K562 (cell line): ENCODE measurements around the gene CARD10. TPM values are rescaled to one million over a fixed set of nuclear protein-coding genes. Genes with fewer than 3 reads are reported as not detected.
A peak's percentile ranks its signal among the peaks of the same experiment; 100 is the strongest.

Source experiments
- ATAC-seq: fragments of 200-7000 bp; cut with Tn5 transposase; 3 replicates; pipeline ENCODE4 v1.9.1; 2020; ENCODE audit warnings: moderate library complexity
- BruUV-seq: library from RNA; stranded (reverse); fragments of 400-500 nt; replicated peaks from 2 replicates; lab custom pipeline; 2021; lab: Mats Ljungman, UMichigan
- CTCF ChIA-PET: fragments of 300-600 bp; formaldehyde crosslinking; extraction: SDS; loops from one replicate; lab custom pipeline; 2021; ENCODE audit warnings: low intra/inter-chr PET ratio; lab: Yijun Ruan, JAX
- POLR2A ChIA-PET: fragments of 300-600, 350-650 bp; sonication (Branson Sonifier 250); formaldehyde crosslinking; extraction: SDS; loops from one replicate; lab custom pipeline; 2021; ENCODE audit warnings: antibody characterized with exemption, inconsistent platforms; lab: Yijun Ruan, JAX
- DNase-seq, 4 experiments: peaks; one replicate each; pipeline versions ENCODE4 v3.0.0 to v3.0.0-alpha.2; 2011 to 2018; ENCODE audit warnings: low spot score in 3 of 4, mixed read lengths in 3 of 4; ENCODE audit errors: extremely low read depth in 1 of 4
- FAIRE-seq: peaks from 2 replicates; lab custom pipeline; 2011; peaks lifted over from hg19 to GRCh38; lab: Jason Lieb, UNC
- H2AFZ ChIP-seq: 2 replicates; pipeline ENCODE4 v1.6.0; 2011; ENCODE audit warnings: low read depth, low read length, control low read depth, inconsistent platforms
- H3K27ac ChIP-seq: fragments of 200-600 bp; 3 replicates; pipeline ENCODE4 v1.8.0; 2011; ENCODE audit warnings: low read depth, mild to moderate bottlenecking, control low read depth, inconsistent platforms, low read length, moderate library complexity, mixed read lengths; ENCODE audit errors: extremely low read depth
- H3K27me3 ChIP-seq, 2 experiments: fragments of 300-600 bp in 1 of 2; 2 replicates in 1 of 2; 3 replicates in 1 of 2; pipeline versions ENCODE4 v1.6.0 to v1.8.0; 2011; ENCODE audit warnings: inconsistent platforms in 2 of 2, low read length in 2 of 2, mild to moderate bottlenecking in 1 of 2, mixed read lengths in 1 of 2, moderate library complexity in 1 of 2; ENCODE audit not compliant: control insufficient read depth in 2 of 2, insufficient read depth in 2 of 2
- H3K36me3 ChIP-seq: fragments of 300-600 bp; 3 replicates; pipeline ENCODE4 v1.8.0; 2011; ENCODE audit warnings: mild to moderate bottlenecking, low read length, inconsistent platforms; ENCODE audit not compliant: control insufficient read depth, insufficient read depth
- H3K4me1 ChIP-seq, 2 experiments: fragments of 200-600 bp in 1 of 2; replicated peaks in 1 of 2; 2 replicates in 1 of 2; 3 replicates in 1 of 2; pipeline versions ENCODE4 v1.5.1 to v1.8.0; 2011; ENCODE audit warnings: inconsistent platforms in 2 of 2, low read length in 2 of 2, mild to moderate bottlenecking in 1 of 2, mixed read lengths in 1 of 2, moderate library complexity in 1 of 2; ENCODE audit not compliant: control insufficient read depth in 2 of 2, insufficient read depth in 2 of 2
- H3K4me2 ChIP-seq: 2 replicates; pipeline ENCODE4 v1.6.1; 2011; ENCODE audit warnings: low read length, control low read depth, inconsistent platforms, mixed read lengths; ENCODE audit not compliant: insufficient read depth
- H3K4me3 ChIP-seq: fragments of 200-600 bp; sonication (generic), shearing (Covaris generic); 2 replicates; pipeline ENCODE4 v1.5.1; 2016; ENCODE audit warnings: control low read depth, inconsistent platforms
- H3K79me2 ChIP-seq: fragments of 200-600 bp; 3 replicates; pipeline ENCODE4 v1.8.0; 2011; ENCODE audit warnings: low read length, inconsistent platforms; ENCODE audit not compliant: control insufficient read depth, insufficient read depth
- H3K9ac ChIP-seq, 2 experiments: 2 replicates each; pipeline versions ENCODE4 v1.6.0 to v1.6.1; 2011; ENCODE audit warnings: low read depth in 2 of 2, low read length in 2 of 2, control low read depth in 1 of 2, inconsistent platforms in 1 of 2, mild to moderate bottlenecking in 1 of 2, mixed read lengths in 1 of 2; ENCODE audit not compliant: insufficient read depth in 1 of 2
- H3K9me1 ChIP-seq: one replicate; pipeline ENCODE4 v1.6.0; 2011; ENCODE audit warnings: inconsistent platforms, mild to moderate bottlenecking, low read length, moderate library complexity; ENCODE audit not compliant: control insufficient read depth, insufficient read depth
- H3K9me3 ChIP-seq: replicated peaks from 2 replicates; pipeline ENCODE4 v1.5.1; 2011; ENCODE audit warnings: low read depth, low read length, inconsistent platforms; ENCODE audit not compliant: control insufficient read depth, insufficient read depth
- H4K20me1 ChIP-seq: replicated peaks from 2 replicates; pipeline ENCODE4 v1.6.1; 2011; ENCODE audit warnings: low read length, inconsistent platforms, mixed read lengths; ENCODE audit not compliant: control insufficient read depth, insufficient read depth
- ARID2 ChIP-seq: fragments of 450-650 bp; IDR thresholded peaks from 2 replicates; pipeline ENCODE4 v1.6.1; 2017; ENCODE audit warnings: antibody characterized with exemption, mild to moderate bottlenecking
- BMI1 ChIP-seq: fragments of 150-350 bp; IDR thresholded peaks from 2 replicates; pipeline ENCODE4 v1.6.1; 2014; ENCODE audit warnings: low read length
- CBFA2T2 ChIP-seq: fragments of 450-650 bp; conservative IDR thresholded peaks from 2 replicates; pipeline ENCODE4 v1.6.1; 2017; ENCODE audit warnings: mild to moderate bottlenecking
- CBFB ChIP-seq: sonication (generic); formaldehyde crosslinking; IDR thresholded peaks from 2 replicates; pipeline ENCODE4 v1.4.0; 2020; ENCODE audit warnings: mild to moderate bottlenecking, missing genetic modification reagents
- CSDE1 ChIP-seq, 2 experiments: fragments of 450-650 bp; IDR thresholded peaks; 2 replicates each; pipeline ENCODE4 v1.6.1; 2016; ENCODE audit warnings: mild to moderate bottlenecking in 1 of 2
- GATAD2B ChIP-seq: fragments of 450-650 bp; IDR thresholded peaks from 2 replicates; pipeline ENCODE4 v1.6.1; 2017; ENCODE audit warnings: mild to moderate bottlenecking, borderline replicate concordance
- MAZ ChIP-seq, 2 experiments: fragments of 450-650 bp in 1 of 2; sonication (generic) in 1 of 2; formaldehyde crosslinking; IDR thresholded peaks in 1 of 2; conservative IDR thresholded peaks in 1 of 2; 2 replicates each; pipeline versions ENCODE4 v1.4.0 to v1.5.0; 2020; ENCODE audit warnings: mild to moderate bottlenecking in 1 of 2, missing genetic modification reagents in 1 of 2
- NCOA4 ChIP-seq: fragments of 450-650 bp; IDR thresholded peaks from 2 replicates; pipeline ENCODE4 v1.6.1; 2018; ENCODE audit warnings: mild to moderate bottlenecking; ENCODE audit not compliant: partially characterized antibody
- NELFE ChIP-seq: IDR thresholded peaks from 2 replicates; pipeline ENCODE4 v1.6.1; 2011; ENCODE audit warnings: mild to moderate bottlenecking; ENCODE audit not compliant: insufficient read depth, insufficient read length
- NR2C1 ChIP-seq, 2 experiments: fragments of 450-650 bp; IDR thresholded peaks; 2 replicates each; pipeline ENCODE4 v1.6.1; 2017; ENCODE audit warnings: mild to moderate bottlenecking in 2 of 2, antibody characterized with exemption in 1 of 2, inconsistent platforms in 1 of 2, missing compliant biosample characterization in 1 of 2, missing genetic modification characterization in 1 of 2
- RBM22 ChIP-seq: fragments of 200-400 bp; formaldehyde crosslinking; IDR thresholded peaks from 2 replicates; pipeline ENCODE4 v1.6.1; 2018; ENCODE audit warnings: low read length, low read depth; ENCODE audit not compliant: poor library complexity, severe bottlenecking
- SREBF2 ChIP-seq: sonication (generic); formaldehyde crosslinking; IDR thresholded peaks from 2 replicates; pipeline ENCODE4 v1.4.0; 2020; ENCODE audit warnings: mild to moderate bottlenecking, missing genetic modification reagents
- ZC3H8 ChIP-seq: fragments of 450-650 bp; IDR thresholded peaks from 2 replicates; pipeline ENCODE4 v1.6.1; 2017
- ZFPM2 ChIP-seq: fragments of 250-450 bp; sonication (Bioruptor Pico); IDR thresholded peaks from 2 replicates; pipeline ENCODE4 v1.5.1; 2022; ENCODE audit warnings: mild to moderate bottlenecking
- WGBS: fragments of 100-300 bp; shearing (Covaris generic); methylation state at CpG from one replicate; pipeline ENCODE4 v1.1.6; 2016; ENCODE audit warnings: low coverage, mixed read lengths; ENCODE audit not compliant: insufficient coverage; ENCODE audit errors: missing lambda C conversion rate; 5-methylcytosine and 5-hydroxymethylcytosine counted together
- in situ Hi-C: fragments of 300-500 bp; cut with MboI; formaldehyde crosslinking; loops from 4 replicates; pipeline ENCODE4 v1.15.0; 2018; ENCODE audit warnings: inconsistent platforms, mixed read lengths
- intact Hi-C: fragments of 100-400 bp; cut with micrococcal nuclease; formaldehyde crosslinking; loops from 2 replicates; pipeline ENCODE4 v1.14.2; 2022
- polyA plus RNA-seq, 8 experiments: library from polyadenylated mRNA; depleted of rRNA in 4 of 8; stranded (reverse) in 5 of 8; unstranded in 3 of 8; fragments of >200 nt; fragmentation: Nextera tagmentation in 2 of 8; fragmentation: Illumina TruSeq in 1 of 8; extraction: Ambion mirVana in 2 of 8; extraction: Trizol in 1 of 8; gene quantifications; 2 replicates each; pipeline versions ENCODE4 v1.2.1 to v1.2.3, GENCODE V29; 2011 to 2014; ENCODE audit warnings: inconsistent platforms in 1 of 8, missing spikeins in 1 of 8
- total RNA-seq, 7 experiments: library from RNA; depleted of rRNA in 6 of 7; stranded (reverse); fragments of >200 nt in 6 of 7; fragmentation: Illumina TruSeq in 2 of 7; extraction: Trizol in 2 of 7; gene quantifications; 2 replicates each; pipeline versions ENCODE4 v1.2.1 to v1.2.3, GENCODE V29; 2011 to 2021; ENCODE audit warnings: low replicate concordance in 1 of 7
- TF ChIP-seq, protein P1 (sequence below): sonication (generic); formaldehyde crosslinking; IDR thresholded peaks from 2 replicates; pipeline ENCODE4 v1.8.0; 2022; ENCODE audit warnings: missing genetic modification reagents, mild to moderate bottlenecking, borderline replicate concordance

CARD10 gene
- total and polyA plus RNA-seq, 9 of the 15 experiments (the other 6 are each of a cell fraction or from before 2014, with no cell fraction given) = 0.13 to 5.8 (median 1.6) TPM

DNA sequence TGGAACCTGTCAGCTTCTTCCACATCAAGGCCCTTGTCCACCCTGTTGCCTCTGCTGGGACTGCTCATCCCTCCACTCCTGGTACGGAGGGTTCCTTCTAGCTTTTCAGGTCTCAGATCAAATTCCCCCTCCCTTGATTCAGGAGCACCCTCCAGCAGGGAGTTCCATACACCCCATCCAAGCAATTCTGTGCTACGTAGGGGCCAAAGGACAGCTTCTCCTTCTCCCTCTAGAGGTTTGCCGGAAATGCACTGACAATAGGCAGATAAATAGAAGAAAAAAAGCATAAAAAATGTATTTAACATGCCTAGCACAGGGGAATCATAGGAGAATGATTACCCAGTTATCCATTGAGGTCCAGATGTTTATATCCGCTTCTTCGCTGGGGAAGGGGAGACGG, 3.3 kb upstream of the CARD10 start:
- Histone ChIP-seq H3K27ac (no peak overlapping the region), H3K36me3 (no peaks in the 10 kb centered on the region), H3K4me3 (no peak overlapping the region), H2AFZ (no peak overlapping the region), H3K4me1 (peaks cover 9 to 32% of the 10 kb centered on the region in 2 experiments; a peak in 4 of 5 replicates), H3K9me3 (no peaks in the 10 kb centered on the region), H3K9ac (no peak overlapping the region), H3K9me1 (no peaks in the 10 kb centered on the region), H3K4me2 (no peak overlapping the region), H3K79me2 (no peaks in the 10 kb centered on the region; the same call in 2 of the 3 replicates), H4K20me1 (no peaks in the 10 kb centered on the region), H3K27me3 (no peaks in the 10 kb centered on the region; a peak in 1 of 5 replicates)
- POLR2A ChIA-PET = interaction anchor here (0.7 kb wide), 1 partner anchor 70 kb away, joined by 3 read pairs; no protein-coding TSS in a partner anchor
- CTCF ChIA-PET = no interaction called here
- FAIRE-seq = no peak
- TF ChIP-seq NCOA4 (no peak), GATAD2B (no peak)
- intact Hi-C loops = no loop called here
- WGBS = 27% methylated on average over 6 of the region's 6 CpGs
- in situ Hi-C loops = no loop called here
- DNase-seq = no peak
- ATAC-seq = no peak
- no TSS peak for BruUV-seq

DNA sequence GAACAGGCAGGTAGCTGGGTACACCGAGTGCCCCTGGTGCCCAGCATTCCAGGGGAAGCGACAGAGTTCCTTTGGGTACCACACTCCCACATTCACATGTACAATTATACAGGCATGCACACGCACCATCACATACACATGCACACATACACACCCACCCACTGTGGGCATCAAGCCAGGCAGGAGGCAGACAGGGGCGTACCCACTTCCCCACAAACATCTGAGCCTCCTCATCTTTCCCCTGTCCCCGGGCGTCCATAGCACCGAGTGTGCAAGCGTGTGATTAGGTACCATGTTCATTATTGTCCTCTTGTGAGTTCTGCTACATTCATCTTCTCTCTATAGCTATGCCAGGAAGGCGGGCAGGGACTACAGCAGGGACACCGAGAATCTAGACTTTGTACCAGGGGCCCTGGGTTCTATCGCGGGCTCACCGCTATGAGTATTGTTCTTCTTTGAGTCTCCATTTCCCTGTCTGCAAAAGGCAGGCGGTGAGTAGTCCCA, 2.1 kb upstream of the CARD10 start:
- no peak overlapping the region for H3K27ac ChIP-seq
- FAIRE-seq = no peak
- BruUV-seq = no TSS peak
- H4K20me1 ChIP-seq = no peaks in the 10 kb centered on the region
- POLR2A ChIA-PET = interaction anchor here (0.7 kb wide), 1 partner anchor 578 kb away, joined by 3 read pairs; no protein-coding TSS in a partner anchor
- no peak for DNase-seq
- intact Hi-C loops = no loop called here
- no peaks in the 10 kb centered on the region; a peak in 1 of 5 replicates for H3K27me3 ChIP-seq
- H3K4me1 ChIP-seq = peaks cover 9 to 32% of the 10 kb centered on the region in 2 experiments; a peak in 4 of 5 replicates
- H3K79me2 ChIP-seq = no peaks in the 10 kb centered on the region; the same call in 2 of the 3 replicates
- no peak overlapping the region for H3K4me2 ChIP-seq
- no peaks in the 10 kb centered on the region for H3K9me3 ChIP-seq
- CTCF ChIA-PET = no interaction called here
- WGBS = 30% methylated on average over 13 of the region's 14 CpGs
- in situ Hi-C loops = no loop called here
- no peaks in the 10 kb centered on the region for H3K9me1 ChIP-seq
- H2AFZ ChIP-seq = peak overlapping the region; percentile 32; the same call in 1 of the 2 replicates
- no peak overlapping the region for H3K9ac ChIP-seq
- H3K36me3 ChIP-seq = no peaks in the 10 kb centered on the region
- no peak overlapping the region for H3K4me3 ChIP-seq
- no peak for ATAC-seq
- TF ChIP-seq SREBF2 = no peak
- TF ChIP-seq NR2C1 (IDR thresholded peaks at IDR 0.05) = no peak
- no peak for TF ChIP-seq NR2C1 (tag; IDR thresholded peaks at IDR 0.05)
- TF ChIP-seq MAZ (CRISPR knock-in tag; conservative IDR thresholded peaks at IDR 0.05 in 1 of 2, IDR thresholded peaks at IDR 0.05 in 1 of 2) = no peak
- no peak for TF ChIP-seq CSDE1 (IDR thresholded peaks at IDR 0.05)
- no peak for TF ChIP-seq ZFPM2 (CRISPR knock-in tag)
- TF ChIP-seq, protein P1, sequence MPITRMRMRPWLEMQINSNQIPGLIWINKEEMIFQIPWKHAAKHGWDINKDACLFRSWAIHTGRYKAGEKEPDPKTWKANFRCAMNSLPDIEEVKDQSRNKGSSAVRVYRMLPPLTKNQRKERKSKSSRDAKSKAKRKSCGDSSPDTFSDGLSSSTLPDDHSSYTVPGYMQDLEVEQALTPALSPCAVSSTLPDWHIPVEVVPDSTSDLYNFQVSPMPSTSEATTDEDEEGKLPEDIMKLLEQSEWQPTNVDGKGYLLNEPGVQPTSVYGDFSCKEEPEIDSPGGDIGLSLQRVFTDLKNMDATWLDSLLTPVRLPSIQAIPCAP = no peak
- no peak for TF ChIP-seq CBFA2T2
- TF ChIP-seq BMI1 = no peak
- no peak for TF ChIP-seq ZC3H8
- TF ChIP-seq NELFE = no peak
- TF ChIP-seq ARID2 = no peak
- no peak for TF ChIP-seq CBFB (CRISPR knock-in tag)
- TF ChIP-seq RBM22 = no peak
